ENCODE measurements around the gene TMEM263. TPM values are rescaled to one million over a fixed set of nuclear protein-coding genes. Genes with fewer than 3 reads are reported as not detected.

The TMEM263 gene
- total and polyA plus RNA-seq, 2 of the 8 experiments (the other 6 are each of a cell fraction or from before 2014, with no cell fraction given) = 2.9 to 12.3 TPM

GRCh38 chr12:106941481-106942156, 14.1 kb upstream of the TMEM263 start (continued):
- TF ChIP-seq EP300 (IDR thresholded peaks at IDR 0.05; ENCODE audit: borderline replicate concordance in 1 of 2, low read depth in 2 of 2, low read length in 2 of 2) (no peak), ZNF274 (IDR thresholded peaks at IDR 0.05; ENCODE audit: borderline replicate concordance, extremely low read depth, low read length) (no peak), NANOG (IDR thresholded peaks at IDR 0.05; ENCODE audit: insufficient read depth, low read depth, low read length, poor library complexity, severe bottlenecking) (no peak), BRCA1 (IDR thresholded peaks at IDR 0.05; ENCODE audit: low read depth, low read length) (no peak), FOSL1 (IDR thresholded peaks at IDR 0.05; ENCODE audit: insufficient read depth, low read depth, low read length) (no peak), USF2 (IDR thresholded peaks at IDR 0.05; ENCODE audit: low read length) (no peak)

Data from H1 (cell line).